Neural progenitor cell (in vitro differentiated cells): ENCODE data around the gene TLR10.
"Not testable (repeated sequence)": the region's sequence is repeated elsewhere in the genome, so short reads cannot be mapped to it uniquely, and the experiment has no call there.

Experiments
- EZH2 ChIP-seq: fragments of 200-600 bp; sonication (generic); IDR thresholded peaks from 2 replicates; pipeline ENCODE4 v1.6.1; 2017; ENCODE audit warnings: antibody characterized with exemption, mild to moderate bottlenecking, moderate library complexity
- EZH2phosphoT487 ChIP-seq: fragments of 200-600 bp; sonication (generic); IDR thresholded peaks from 2 replicates; pipeline ENCODE4 v1.6.1; 2017; ENCODE audit warnings: antibody characterized with exemption
- TF ChIP-seq, protein P1 (sequence below): fragments of 200-600 bp; sonication (generic); IDR thresholded peaks from 2 replicates; pipeline ENCODE4 v1.5.1; 2017; ENCODE audit warnings: antibody characterized with exemption, mild to moderate bottlenecking

DNA sequence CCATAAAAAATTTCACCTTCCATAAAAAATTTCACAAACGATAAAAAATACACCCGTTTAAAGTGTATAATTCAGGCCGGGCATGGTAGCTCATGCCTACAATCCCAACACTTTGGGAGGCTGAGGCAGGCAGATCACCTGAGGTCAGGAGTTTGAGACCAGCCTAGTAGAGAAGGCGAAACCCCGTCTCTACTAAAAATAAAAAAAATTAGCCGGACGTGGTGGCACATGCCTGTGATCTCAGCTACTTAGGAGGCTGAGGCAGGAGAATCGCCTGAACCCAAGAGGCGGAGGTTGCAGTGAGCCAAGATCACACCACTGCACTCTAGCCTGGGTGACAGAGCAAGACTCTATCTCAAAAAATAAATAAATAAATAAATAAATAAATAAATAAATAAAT is 23.5 kb upstream of the TLR10 start:
- TF ChIP-seq, protein P1, sequence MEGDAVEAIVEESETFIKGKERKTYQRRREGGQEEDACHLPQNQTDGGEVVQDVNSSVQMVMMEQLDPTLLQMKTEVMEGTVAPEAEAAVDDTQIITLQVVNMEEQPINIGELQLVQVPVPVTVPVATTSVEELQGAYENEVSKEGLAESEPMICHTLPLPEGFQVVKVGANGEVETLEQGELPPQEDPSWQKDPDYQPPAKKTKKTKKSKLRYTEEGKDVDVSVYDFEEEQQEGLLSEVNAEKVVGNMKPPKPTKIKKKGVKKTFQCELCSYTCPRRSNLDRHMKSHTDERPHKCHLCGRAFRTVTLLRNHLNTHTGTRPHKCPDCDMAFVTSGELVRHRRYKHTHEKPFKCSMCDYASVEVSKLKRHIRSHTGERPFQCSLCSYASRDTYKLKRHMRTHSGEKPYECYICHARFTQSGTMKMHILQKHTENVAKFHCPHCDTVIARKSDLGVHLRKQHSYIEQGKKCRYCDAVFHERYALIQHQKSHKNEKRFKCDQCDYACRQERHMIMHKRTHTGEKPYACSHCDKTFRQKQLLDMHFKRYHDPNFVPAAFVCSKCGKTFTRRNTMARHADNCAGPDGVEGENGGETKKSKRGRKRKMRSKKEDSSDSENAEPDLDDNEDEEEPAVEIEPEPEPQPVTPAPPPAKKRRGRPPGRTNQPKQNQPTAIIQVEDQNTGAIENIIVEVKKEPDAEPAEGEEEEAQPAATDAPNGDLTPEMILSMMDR: not testable (repeated sequence)
- TF ChIP-seq EZH2phosphoT487, EZH2: not testable (repeated sequence)
